ENCODE measurements around the gene TSPAN12.

Gene TSPAN12

GRCh38 chr7:120738816-120739215 lies 119.1 kb downstream of the TSPAN12 start:
- no peak for DNase-seq
